NCI-H748 (cell line): ENCODE measurements around the gene TCL1A.
"Not testable (repeated sequence)": the region's sequence is repeated elsewhere in the genome, so short reads cannot be mapped to it uniquely, and the experiment has no call there.

Experiments
- DNase-seq: peaks from one replicate; lab custom pipeline; 2025; ENCODE audit not compliant: unreplicated experiment; lab: John Stamatoyannopoulos, UW

The TCL1A gene

GRCh38 chr14:95713596-95714371 is at the start of gene TCL1A:
TCL1A (minus strand) TSS chr14:95714125; CDS start chr14:95714066, 59 bp downstream.
- DNase-seq: no peak

GRCh38 chr14:95763032-95763431 is 49.1 kb upstream of the TCL1A start:
- not testable (repeated sequence) for DNase-seq

DNA sequence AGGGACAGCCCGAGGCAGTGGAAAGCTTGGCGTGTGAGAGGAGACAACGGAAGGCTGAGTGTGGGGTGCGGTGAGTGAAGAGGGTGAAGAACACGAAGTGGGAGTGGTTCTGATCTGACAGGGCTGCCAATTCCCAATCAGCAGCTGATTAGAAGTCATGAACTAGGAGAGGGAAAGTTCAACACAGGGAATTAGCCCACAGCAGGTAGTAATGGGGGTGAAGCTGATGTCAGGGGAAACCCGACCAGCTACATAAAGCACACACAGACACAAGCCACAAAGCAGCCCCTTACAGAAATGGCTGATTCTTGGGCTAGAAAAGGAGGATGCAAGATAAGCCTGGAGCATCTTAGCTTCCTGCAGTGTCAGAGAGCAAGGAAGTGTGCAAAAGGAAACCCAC is 47.5 kb upstream of the TCL1A start:
- DNase-seq: no peak

GRCh38 chr14:95760596-95760995 is 46.7 kb upstream of the TCL1A start:
- DNase-seq: no peak

DNA sequence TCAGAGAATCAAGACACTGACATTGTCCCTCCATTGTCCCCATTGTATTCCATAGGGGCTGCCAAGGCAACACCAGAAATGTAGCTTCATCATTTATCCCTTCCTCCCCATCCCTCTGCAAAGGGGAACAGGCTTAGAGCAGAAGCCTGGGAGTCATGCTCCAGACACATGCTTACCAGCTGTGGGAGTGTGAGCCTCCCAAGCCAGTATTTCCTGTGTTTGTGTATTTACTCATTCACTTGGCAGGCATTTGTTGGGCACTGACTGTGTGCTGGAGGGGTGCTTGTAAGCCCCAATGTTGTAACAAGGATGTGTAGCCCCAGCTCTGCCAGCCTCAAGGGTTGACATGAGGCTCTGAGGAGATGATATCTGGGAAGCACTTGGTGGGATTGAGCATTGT is 46.0 kb upstream of the TCL1A start:
- DNase-seq: peak; percentile 20

GRCh38 chr14:95758331-95758730 is 44.4 kb upstream of the TCL1A start:
- DNase-seq: no peak

GRCh38 chr14:95756751-95757150 is 42.8 kb upstream of the TCL1A start:
- DNase-seq: no peak

DNA sequence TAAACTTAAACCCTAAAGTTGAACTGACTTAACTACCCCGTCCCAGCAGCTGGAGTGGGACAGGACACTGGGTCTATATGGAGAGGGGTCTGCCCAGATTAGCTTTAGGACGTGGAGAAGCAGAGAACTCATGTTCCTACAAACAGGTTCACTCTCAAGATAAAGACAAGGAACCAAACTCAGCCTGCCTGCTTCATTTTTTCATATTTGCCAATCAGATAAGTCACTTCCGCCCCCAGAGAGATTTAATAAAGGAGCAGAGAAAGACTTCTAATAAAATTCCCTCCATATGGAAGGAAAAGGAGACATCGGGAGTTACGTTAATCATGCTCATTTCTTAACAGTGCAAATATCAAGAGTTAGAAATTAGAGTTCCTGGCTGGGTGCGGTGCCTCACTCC is 42.2 kb upstream of the TCL1A start:
- DNase-seq: no peak

GRCh38 chr14:95741781-95742180 is 27.9 kb upstream of the TCL1A start:
- DNase-seq: no peak

GRCh38 chr14:95741038-95741490 is 27.1 kb upstream of the TCL1A start:
- peak; percentile 91 for DNase-seq

DNA sequence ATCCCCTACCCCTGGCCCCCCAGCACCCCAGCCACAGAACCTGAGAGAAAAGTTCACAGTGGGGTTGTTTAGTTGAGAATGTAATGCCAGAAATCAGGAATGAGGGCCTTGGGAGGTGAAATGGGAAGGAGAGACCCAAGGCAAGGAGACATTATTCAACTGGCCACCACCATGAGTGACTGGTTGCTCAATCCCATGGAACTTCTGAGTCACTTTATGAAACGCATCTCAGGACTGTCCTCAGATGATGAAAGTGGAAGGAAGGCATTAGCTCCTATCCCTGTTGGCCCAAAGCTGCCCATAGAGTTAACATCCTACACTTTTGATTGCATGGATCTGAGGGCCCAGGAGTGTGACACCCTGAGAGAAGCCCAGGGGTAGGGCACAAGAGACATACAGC is 25.4 kb upstream of the TCL1A start:
- no peak for DNase-seq

DNA sequence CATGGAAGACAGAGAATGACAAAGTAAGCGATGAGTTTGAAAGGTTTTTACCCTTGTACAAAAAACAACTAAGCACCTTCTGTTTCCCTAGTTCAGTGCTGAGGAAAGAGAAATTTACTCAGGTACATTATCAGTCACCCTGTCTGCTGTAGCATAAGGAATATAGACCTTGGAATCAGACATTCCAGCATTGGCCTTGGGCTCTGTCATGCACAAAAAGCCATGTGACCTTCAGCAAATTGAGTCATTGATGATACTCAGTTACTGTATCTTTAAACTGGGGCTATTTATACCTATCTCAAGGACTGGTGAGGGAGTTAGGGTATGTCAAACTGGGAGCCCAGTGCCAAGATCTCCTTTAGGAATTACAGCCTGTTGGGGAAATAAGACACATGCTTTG is 19.3 kb upstream of the TCL1A start:
- DNase-seq: no peak

GRCh38 chr14:95730126-95730525 is 16.2 kb upstream of the TCL1A start:
- DNase-seq: no peak

DNA sequence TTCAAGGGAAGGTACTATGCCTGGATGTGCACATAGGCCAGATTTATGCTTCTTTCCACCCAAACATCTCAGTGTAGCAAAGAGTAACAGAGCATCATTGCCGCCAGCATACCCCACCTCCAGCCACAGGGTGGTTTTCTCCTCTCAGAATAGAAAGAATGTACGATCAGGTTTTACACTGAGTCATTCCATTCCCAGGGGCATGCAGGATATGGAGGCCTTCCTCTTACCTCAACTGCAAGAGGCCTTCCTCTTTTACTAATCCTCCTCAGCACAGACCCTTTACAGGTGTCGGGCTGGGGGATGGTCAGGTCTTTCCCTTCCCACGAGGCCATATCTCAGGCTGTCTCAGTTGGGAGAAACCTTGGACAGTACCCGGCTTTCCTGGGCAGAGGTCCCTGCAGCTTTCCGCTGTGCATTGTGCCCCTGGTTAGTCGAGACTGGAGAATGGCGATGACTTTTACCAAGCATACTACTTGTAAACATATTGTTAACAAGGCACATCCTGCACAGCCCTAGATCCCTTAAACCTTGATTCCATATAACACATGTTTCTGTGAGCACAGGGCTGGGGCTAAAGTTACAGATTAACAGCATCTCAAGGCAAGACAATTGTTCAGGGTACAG is 15.6 kb upstream of the TCL1A start:
- not testable (repeated sequence) for DNase-seq

DNA sequence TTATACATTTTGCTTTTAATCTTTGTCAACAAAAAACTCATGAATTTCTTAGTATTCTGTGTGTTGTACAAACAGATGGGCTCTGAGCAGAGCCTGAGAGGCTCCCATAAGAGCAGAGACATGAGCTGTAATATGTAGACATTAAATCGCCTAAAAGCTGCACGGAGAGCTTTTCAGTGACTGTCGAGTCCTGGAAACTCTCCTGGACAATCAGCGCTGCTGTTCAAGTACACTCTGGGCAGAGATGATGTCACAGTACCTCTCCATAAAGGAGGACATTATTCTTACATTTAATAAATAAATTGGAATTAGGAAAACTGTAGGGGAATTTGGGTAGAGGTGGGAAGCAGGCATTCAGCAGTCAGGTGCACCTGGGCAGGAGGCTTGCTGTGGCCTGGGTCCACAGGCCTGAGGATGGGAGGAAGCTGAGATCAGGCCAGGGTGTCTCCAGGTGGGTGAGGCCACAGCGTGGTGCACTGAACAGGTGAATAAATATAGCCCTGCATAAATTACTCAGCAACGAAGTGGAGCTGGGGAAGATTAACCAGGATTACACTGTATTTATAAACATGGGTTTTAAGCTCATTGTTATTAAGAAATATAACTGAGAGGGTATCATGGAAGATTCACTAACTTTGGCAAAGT is 13.3 kb upstream of the TCL1A start:
- DNase-seq: peak; percentile 72

GRCh38 chr14:95725685-95726336 is 11.9 kb upstream of the TCL1A start:
- DNase-seq: no peak

GRCh38 chr14:95722525-95723190 is 8.7 kb upstream of the TCL1A start:
- DNase-seq: no peak

- DNase-seq: no peak
Measured at GRCh38 chr14:95712398-95712797, 1.5 kb downstream of the TCL1A start.

- no peak for DNase-seq
Measured at GRCh38 chr14:95711476-95712176, 2.3 kb downstream of the TCL1A start.

DNA sequence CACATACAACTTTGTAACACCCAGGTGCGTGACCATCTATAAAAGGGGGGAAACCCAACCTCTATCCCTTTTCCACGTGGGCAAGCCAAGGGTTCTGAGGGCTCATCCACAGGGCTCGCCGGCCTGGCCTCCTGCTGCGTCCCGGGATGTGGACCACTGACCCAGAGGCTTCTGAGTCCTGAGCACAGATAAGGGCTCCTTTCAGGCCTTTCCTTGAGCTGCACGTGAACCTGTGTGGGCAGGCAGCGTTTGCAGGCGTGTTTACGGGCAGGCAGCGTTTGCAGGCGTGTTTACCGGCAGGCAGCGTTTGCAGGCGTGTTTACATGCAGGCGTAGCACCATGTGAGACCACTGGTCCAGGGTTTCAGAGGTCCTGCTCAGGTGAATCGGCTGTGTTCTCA is 3.8 kb downstream of the TCL1A start:
- no peak for DNase-seq
